ENCODE results near the gene FREM3. TPM values are rescaled to one million over a fixed set of nuclear protein-coding genes. Genes with fewer than 3 reads are reported as not detected.
"Not testable (repeated sequence)": the region's sequence is repeated elsewhere in the genome, so short reads cannot be mapped to it uniquely, and the experiment has no call there.

The FREM3 gene
- total RNA-seq (1.5 TPM), polyA plus RNA-seq (0.13 TPM)

DNA sequence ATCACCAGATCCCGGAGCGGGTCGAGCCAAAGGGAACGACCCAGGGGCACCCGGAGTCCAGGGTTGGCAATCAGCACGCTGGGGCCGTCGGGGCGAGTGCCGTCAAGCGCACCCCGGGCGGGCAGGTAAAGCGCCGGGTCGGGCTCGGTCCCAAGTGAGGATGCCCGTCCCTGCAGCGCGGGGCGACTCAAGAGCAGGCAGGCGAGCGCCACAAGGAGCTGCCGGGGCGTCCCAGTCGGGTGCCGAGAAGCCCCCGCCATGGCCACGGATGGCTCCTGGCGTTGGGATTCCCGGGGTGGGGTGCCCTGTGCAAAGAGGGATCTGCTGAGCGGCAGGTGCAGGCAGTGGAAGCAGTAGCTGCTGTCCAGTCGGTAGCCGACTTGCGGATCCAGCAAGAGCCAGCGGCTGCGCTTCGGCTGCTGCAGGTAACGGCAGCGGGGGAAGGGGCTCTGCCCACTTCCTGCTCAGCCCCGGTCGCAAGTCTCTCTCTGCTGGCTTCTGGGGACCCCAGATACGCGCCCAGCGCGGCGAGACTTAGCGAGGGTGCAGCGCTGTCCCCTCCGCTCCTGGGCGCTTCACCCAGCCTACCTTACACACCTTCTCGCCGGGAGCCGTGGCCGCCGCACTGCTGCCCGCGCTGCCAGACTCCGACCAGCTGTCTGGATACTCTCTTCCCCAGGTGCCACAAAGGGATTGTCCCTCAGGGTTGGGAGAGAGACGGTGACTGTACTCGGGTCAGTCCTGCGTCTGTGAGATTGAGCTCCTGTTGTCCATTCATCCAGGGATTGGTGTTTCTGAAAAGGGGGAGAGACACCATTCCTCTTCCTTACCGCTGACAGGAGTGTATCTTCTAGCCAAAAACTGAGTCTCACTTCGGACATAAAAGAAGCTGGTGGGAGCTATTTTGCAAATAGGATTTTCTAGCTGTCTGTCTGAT is at the start of gene FREM3:
Gene FREM3 (minus strand): TSS at position 260 of the 937 bp plus-strand sequence. CDS start 0 bp downstream, at position 260.
- no peak for DNase-seq (ENCODE audit: extremely low spot score)
- peaks cover 5% of the 10 kb centered on the region for H3K4me1 ChIP-seq (ENCODE audit: insufficient read depth)
- peak within 1 kb of the TSS; percentile 40 for H3K4me3 ChIP-seq (ENCODE audit: low read depth, low read length)
- no peak within 1 kb of the TSS for H3K27ac ChIP-seq (ENCODE audit: low read depth)
- no peaks in the 10 kb centered on the region for H3K36me3 ChIP-seq (ENCODE audit: insufficient read depth)
- 1% methylated on average over 64 of the region's 64 CpGs for WGBS

GRCh38 chr4:143745874-143746273 is 45.4 kb upstream of the FREM3 start:
- H3K4me1 ChIP-seq (ENCODE audit: insufficient read depth), result no peaks in the 10 kb centered on the region
- H3K4me3 ChIP-seq (ENCODE audit: low read depth, low read length), result no peak overlapping the region
- H3K36me3 ChIP-seq (ENCODE audit: insufficient read depth), result no peaks in the 10 kb centered on the region
- no peak for DNase-seq (ENCODE audit: extremely low spot score)
- no peak overlapping the region for H3K27ac ChIP-seq (ENCODE audit: low read depth)

GRCh38 chr4:143743591-143743990 is 43.1 kb upstream of the FREM3 start:
- no peak overlapping the region for H3K27ac ChIP-seq (ENCODE audit: low read depth)
- DNase-seq (ENCODE audit: extremely low spot score), result no peak
- H3K4me1 ChIP-seq (ENCODE audit: insufficient read depth), result no peaks in the 10 kb centered on the region
- no peaks in the 10 kb centered on the region for H3K36me3 ChIP-seq (ENCODE audit: insufficient read depth)
- no peak overlapping the region for H3K4me3 ChIP-seq (ENCODE audit: low read depth, low read length)
- WGBS, result 57% methylated on average over 3 of the region's 3 CpGs

DNA sequence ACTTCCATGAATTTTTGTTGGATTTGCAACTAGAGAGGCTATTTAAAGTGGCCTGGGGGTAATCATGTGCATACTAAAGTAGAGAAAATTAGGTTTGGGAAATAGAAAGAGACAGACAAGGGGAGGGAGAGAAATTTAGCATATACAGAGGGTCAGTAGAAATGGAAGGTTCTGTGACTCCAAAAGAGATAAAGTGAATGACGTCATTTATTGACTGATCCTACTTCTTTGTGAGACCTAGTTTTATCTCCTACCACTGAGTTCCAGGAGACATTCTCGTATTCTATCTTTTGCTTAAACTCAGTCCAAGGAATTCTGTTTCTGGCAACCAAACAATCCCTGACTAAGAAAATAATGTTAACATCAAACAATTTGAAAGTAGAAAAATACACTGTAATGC is 42.4 kb upstream of the FREM3 start:
- 29% methylated on average over 2 of the region's 2 CpGs for WGBS
- H3K27ac ChIP-seq (ENCODE audit: low read depth), result no peak overlapping the region
- H3K4me3 ChIP-seq (ENCODE audit: low read depth, low read length), result no peak overlapping the region
- DNase-seq (ENCODE audit: extremely low spot score), result no peak
- H3K36me3 ChIP-seq (ENCODE audit: insufficient read depth), result no peaks in the 10 kb centered on the region
- no peaks in the 10 kb centered on the region for H3K4me1 ChIP-seq (ENCODE audit: insufficient read depth)

DNA sequence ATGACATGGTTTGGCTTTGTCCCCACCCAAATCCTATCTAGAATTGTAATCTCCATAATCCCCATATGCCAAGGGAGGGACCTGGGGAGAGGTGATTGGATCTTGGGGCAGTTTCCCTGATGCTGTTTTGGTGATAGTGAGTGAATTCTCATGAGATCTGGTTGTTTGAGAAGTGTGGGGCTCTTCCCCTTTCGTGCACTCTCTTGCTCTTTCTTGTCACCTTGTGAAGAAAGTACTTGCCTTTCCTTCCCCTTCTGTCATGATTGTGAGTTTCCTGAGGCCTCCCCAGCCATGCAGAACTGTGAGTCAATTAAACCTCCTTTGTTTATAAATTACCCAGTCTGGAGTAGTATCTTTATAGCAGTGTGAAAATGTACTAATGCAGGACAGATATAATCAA is 36.4 kb upstream of the FREM3 start:
- no peak overlapping the region for H3K27ac ChIP-seq (ENCODE audit: low read depth)
- DNase-seq (ENCODE audit: extremely low spot score), result no peak
- 67% methylated on average over 1 of the region's 1 CpG for WGBS
- H3K36me3 ChIP-seq (ENCODE audit: insufficient read depth), result no peaks in the 10 kb centered on the region
- no peak overlapping the region for H3K4me3 ChIP-seq (ENCODE audit: low read depth, low read length)
- H3K4me1 ChIP-seq (ENCODE audit: insufficient read depth), result no peaks in the 10 kb centered on the region

- H3K4me1 ChIP-seq (ENCODE audit: insufficient read depth); H3K4me3 ChIP-seq (ENCODE audit: low read depth, low read length); DNase-seq (ENCODE audit: extremely low spot score); H3K36me3 ChIP-seq (ENCODE audit: insufficient read depth); H3K27ac ChIP-seq (ENCODE audit: low read depth): not testable (repeated sequence)
- WGBS, result 60% methylated on average over 6 of the region's 6 CpGs
Measured at GRCh38 chr4:143736061-143736460, 35.6 kb upstream of the FREM3 start.

- 22% methylated on average over 3 of the region's 3 CpGs for WGBS
- peaks cover 2% of the 10 kb centered on the region for H3K36me3 ChIP-seq (ENCODE audit: insufficient read depth)
- H3K4me1 ChIP-seq (ENCODE audit: insufficient read depth), result no peaks in the 10 kb centered on the region
- H3K27ac ChIP-seq (ENCODE audit: low read depth), result no peak overlapping the region
- no peak for DNase-seq (ENCODE audit: extremely low spot score)
- no peak overlapping the region for H3K4me3 ChIP-seq (ENCODE audit: low read depth, low read length)
Measured at GRCh38 chr4:143728166-143728565, 27.7 kb upstream of the FREM3 start.

DNA sequence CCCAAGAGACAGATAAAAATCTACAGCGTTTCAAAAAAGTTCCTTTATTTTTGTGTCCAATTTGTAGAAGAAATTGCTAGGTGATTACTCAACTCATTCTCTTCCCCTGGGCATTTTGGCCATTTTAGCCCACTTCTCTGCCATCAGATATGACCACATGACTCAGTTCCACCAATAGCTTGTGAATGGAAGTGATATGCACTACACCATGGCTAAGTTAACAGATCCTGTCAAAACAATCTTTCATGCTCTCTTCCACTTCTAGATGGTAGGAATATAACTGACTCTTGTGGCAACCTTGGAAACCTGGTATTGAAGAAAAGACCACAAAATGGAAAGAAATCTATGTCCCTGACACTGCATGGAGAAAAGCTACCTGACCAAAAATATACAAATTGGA is 26.2 kb upstream of the FREM3 start:
- WGBS, result 89% methylated on average over 1 of the region's 1 CpG

DNA sequence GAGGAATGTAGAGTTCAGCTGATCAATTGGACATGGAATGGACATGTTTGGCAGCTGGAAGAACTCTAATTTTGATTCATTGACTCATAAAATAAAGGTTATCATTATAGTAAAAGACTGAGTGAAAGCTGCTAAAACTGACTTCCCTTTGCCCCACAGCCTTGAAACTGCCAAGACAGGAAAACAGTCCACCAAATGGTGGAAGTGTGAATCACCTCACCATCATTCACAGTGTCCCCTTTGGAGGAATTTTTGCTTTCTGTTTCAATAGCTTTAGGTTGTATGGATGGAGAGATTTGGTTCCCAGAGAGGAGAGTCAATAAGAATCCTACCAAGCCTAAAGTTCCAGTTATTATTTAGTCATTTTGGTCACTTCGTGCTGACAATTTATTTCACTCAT is 20.8 kb upstream of the FREM3 start:
- Histone ChIP-seq H3K27ac (ENCODE audit: low read depth) (no peak overlapping the region), H3K36me3 (ENCODE audit: insufficient read depth) (no peaks in the 10 kb centered on the region), H3K4me3 (ENCODE audit: low read depth, low read length) (no peak overlapping the region), H3K4me1 (ENCODE audit: insufficient read depth) (no peaks in the 10 kb centered on the region)
- no peak for DNase-seq (ENCODE audit: extremely low spot score)
- 96% methylated on average over 1 of the region's 1 CpG for WGBS

More for the DNA sequence above, 26.2 kb upstream of the FREM3 start:
- Histone ChIP-seq H3K4me3 (ENCODE audit: low read depth, low read length) (no peak overlapping the region), H3K27ac (ENCODE audit: low read depth) (no peak overlapping the region), H3K4me1 (ENCODE audit: insufficient read depth) (no peaks in the 10 kb centered on the region), H3K36me3 (ENCODE audit: insufficient read depth) (peaks cover 2% of the 10 kb centered on the region)
- DNase-seq (ENCODE audit: extremely low spot score), result no peak

DNA sequence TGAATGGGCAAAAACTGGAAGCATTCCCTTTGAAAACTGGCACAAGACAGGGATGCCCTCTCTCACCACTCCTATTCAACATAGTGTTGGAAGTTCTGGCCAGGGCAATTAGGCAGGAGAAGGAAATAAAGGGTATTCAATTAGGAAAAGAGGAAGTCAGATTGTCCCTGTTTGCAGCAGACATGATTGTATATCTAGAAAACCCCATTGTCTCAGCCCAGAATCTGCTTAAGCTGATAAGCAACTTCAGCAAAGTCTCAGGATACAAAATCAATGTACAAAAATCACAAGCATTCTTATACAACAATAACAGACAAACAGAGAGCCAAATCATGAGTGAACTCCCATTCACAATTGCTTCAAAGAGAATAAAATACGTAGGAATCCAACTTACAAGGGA is 18.3 kb upstream of the FREM3 start:
- WGBS, result 29% methylated on average over 1 of the region's 1 CpG
- H3K4me1 ChIP-seq (ENCODE audit: insufficient read depth); H3K4me3 ChIP-seq (ENCODE audit: low read depth, low read length); H3K27ac ChIP-seq (ENCODE audit: low read depth); H3K36me3 ChIP-seq (ENCODE audit: insufficient read depth); DNase-seq (ENCODE audit: extremely low spot score): not testable (repeated sequence)

DNA sequence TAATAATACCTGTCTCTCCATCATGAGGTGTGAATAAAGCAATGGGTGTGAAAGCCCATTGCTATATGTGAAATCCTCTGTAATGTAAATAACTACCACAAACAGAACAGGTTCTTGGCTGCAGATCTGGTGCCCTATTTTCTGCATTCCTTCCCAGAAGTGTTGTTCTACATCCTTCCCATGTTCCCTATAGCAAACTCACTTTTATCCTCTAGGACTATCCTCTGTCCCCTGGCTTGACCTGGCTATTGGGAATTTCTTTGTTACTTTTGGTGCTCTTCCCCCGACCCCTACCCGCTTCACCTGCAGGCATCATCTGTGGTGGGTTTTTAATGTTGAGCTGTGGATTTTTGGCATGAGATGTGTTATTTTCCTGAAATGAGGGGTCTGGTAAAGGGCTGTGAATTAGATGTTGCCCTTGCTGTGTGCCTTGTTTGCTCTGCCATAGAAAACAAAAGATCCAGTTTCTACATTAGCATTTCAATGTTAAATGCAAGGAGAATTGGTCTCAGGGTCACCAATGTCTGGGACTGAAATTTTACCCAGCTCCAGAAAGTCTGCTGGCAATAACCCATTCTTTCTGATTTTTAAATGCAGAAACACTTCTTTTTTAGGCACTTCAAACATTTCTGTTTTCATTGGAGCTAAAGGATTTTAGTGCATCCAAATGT is 13.6 kb upstream of the FREM3 start:
- Histone ChIP-seq H3K4me1 (ENCODE audit: insufficient read depth) (no peaks in the 10 kb centered on the region), H3K4me3 (ENCODE audit: low read depth, low read length) (no peak overlapping the region), H3K36me3 (ENCODE audit: insufficient read depth) (no peaks in the 10 kb centered on the region), H3K27ac (ENCODE audit: low read depth) (no peak overlapping the region)
- 94% methylated on average over 2 of the region's 2 CpGs for WGBS
- DNase-seq (ENCODE audit: extremely low spot score), result no peak

DNA sequence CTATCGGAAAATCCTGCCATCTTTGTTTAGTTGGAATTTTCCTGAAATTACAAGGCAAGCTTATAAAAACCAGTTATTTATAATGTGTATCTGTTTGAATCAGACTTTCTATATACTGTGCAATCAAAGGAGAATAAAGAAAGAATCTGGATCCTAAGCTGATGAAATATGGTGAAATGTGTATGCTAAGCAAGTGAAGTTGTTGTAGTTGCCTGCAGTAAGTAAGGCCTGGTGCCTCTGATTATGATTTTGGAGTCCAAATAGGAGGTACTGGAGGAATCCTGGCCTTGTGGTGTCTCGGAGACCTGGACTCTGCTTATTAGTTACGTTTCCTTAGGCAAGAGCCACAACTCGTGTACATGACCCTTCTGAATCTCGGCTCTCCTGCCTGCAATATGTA is 13.1 kb upstream of the FREM3 start:
- no peaks in the 10 kb centered on the region for H3K4me1 ChIP-seq (ENCODE audit: insufficient read depth)
- DNase-seq (ENCODE audit: extremely low spot score), result no peak
- H3K36me3 ChIP-seq (ENCODE audit: insufficient read depth), result no peaks in the 10 kb centered on the region
- 90% methylated on average over 5 of the region's 5 CpGs for WGBS
- no peak overlapping the region for H3K27ac ChIP-seq (ENCODE audit: low read depth)
- no peak overlapping the region for H3K4me3 ChIP-seq (ENCODE audit: low read depth, low read length)

DNA sequence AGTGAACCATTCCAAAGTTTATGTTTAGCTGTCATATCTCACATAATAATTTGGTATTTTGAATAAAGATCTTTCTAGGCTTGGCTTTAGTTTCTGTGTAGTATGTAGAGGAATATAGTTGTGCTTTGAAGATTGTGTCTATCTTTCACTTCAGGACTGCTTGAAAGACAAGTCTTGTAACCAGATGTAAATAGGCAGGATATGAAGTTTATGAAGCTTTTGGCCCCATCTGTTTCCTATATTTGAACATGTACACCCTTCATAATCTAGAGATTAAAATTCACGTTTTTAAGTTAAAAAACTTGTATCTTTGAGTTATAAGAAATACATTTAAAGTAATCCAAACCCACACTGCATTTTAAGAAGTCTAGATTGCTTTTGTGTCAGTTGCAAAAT is 11.7 kb upstream of the FREM3 start:
- no peaks in the 10 kb centered on the region for H3K36me3 ChIP-seq (ENCODE audit: insufficient read depth)
- no peak overlapping the region for H3K4me3 ChIP-seq (ENCODE audit: low read depth, low read length)
- no peaks in the 10 kb centered on the region for H3K4me1 ChIP-seq (ENCODE audit: insufficient read depth)
- no peak overlapping the region for H3K27ac ChIP-seq (ENCODE audit: low read depth)
- DNase-seq (ENCODE audit: extremely low spot score), result no peak
- 53% methylated on average over 1 of the region's 1 CpG for WGBS

DNA sequence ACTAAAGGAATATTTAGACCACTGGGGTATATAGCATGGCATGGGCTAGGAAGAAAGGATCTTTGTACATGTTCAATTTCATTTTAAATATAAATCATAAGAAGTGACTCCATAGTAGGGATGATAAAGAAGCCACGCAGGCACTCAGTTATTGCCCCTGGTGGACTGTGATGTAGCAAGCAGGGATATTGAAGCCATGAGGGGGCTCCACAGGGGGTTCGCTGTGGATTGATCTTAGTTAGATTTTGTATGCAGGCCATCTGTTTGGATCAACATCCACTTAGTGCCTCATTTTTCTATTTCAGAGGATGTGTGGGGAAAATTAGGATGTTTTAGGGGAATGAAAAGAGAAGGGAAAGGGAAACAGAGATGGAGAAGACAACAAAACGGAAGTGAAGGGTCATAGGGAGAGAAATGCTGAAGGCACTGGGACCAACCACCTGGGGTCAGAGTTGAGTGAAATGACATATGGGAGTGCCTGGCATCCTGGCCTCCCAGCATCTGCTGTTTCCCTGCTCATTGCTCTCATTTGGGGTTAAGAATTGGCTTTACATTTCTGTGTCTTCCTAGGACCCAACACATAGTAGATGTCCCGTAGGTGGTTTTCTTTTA is 11.2 kb upstream of the FREM3 start:
- DNase-seq (ENCODE audit: extremely low spot score), result no peak
- 89% methylated on average over 4 of the region's 4 CpGs for WGBS
- H3K27ac ChIP-seq (ENCODE audit: low read depth), result no peak overlapping the region
- H3K4me3 ChIP-seq (ENCODE audit: low read depth, low read length), result no peak overlapping the region
- H3K4me1 ChIP-seq (ENCODE audit: insufficient read depth), result no peaks in the 10 kb centered on the region
- H3K36me3 ChIP-seq (ENCODE audit: insufficient read depth), result no peaks in the 10 kb centered on the region

All from urinary bladder (tissue), 4 donors.